ENCODE measurements around the gene RANBP10.

The RANBP10 gene

GRCh38 chr16:67822511-67822910, 16.2 kb upstream of the RANBP10 start:
- peaks cover 12% of the 10 kb centered on the region for H3K36me3 ChIP-seq (ENCODE audit: control insufficient read depth, low read depth, low read length)
- H3K27me3 ChIP-seq (ENCODE audit: control insufficient read depth, insufficient read depth, low read length), result no peaks in the 10 kb centered on the region
- no peak overlapping the region for H3K27ac ChIP-seq (ENCODE audit: low read length)
- H3K4me3 ChIP-seq (ENCODE audit: low read length), result no peak overlapping the region
- H3K9me3 ChIP-seq (ENCODE audit: control insufficient read depth, low read depth, low read length), result no peaks in the 10 kb centered on the region
- H3K9ac ChIP-seq (ENCODE audit: low read length), result no peak overlapping the region
- H3K4me1 ChIP-seq (ENCODE audit: control insufficient read depth, low read depth, low read length), result no peaks in the 10 kb centered on the region

DNA sequence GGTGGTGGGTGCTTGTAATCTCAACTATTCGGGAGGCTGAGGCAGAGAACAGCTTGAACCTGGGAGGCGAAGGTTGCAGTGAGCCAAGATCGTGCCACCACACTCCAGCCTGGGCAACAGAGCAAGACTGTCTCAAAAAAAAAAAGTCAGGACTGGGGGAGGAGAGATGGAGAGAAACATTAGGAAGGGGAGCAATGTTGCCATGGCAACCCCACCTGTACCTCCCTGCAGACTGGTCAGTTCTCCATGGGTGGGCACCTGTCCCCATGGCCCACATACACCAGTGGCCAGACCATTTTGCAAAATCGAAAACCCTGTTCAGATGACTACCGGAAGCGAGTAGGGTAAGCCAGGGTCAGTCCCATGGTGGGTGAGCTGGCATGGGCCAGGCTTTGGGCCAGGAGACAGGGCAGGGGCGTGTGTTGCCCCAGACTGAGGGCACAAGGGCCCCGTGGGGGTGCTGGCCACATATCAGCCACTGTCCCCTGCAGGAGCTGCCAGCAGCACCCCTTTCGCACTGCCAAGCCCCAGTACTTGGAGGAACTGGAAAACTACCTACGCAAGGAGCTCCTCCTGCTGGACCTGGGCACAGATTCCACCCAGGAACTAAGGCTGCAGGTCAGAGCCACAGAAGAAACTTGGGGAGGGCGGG, 14.4 kb upstream of the RANBP10 start:
- no peak overlapping the region for H3K9ac ChIP-seq (ENCODE audit: low read length)
- H3K27ac ChIP-seq (ENCODE audit: low read length), result no peak overlapping the region
- H3K36me3 ChIP-seq (ENCODE audit: control insufficient read depth, low read depth, low read length), result no peaks in the 10 kb centered on the region
- no peak overlapping the region for H3K4me3 ChIP-seq (ENCODE audit: low read length)
- no peaks in the 10 kb centered on the region for H3K9me3 ChIP-seq (ENCODE audit: control insufficient read depth, low read depth, low read length)
- no peaks in the 10 kb centered on the region for H3K27me3 ChIP-seq (ENCODE audit: control insufficient read depth, insufficient read depth, low read length)
- no peaks in the 10 kb centered on the region for H3K4me1 ChIP-seq (ENCODE audit: control insufficient read depth, low read depth, low read length)

DNA sequence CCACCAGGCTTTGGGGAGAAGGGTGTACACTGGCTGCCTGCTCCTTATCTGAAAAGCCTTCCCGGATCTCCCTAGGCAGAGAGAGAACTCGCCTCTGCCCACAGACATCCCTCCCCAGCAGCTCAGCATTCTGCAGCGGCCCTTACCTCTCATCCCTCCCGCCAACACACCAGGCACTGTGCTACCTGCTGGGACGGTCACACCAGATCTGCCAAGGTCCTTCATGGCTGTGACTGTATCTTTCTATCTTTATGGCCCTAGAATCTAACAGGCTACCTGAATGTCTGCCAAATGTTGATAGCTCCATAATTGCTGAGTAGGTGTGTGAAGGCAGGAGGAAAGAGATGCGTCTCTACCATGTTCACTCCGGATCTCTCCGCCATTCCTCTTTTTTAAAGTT, 8.2 kb upstream of the RANBP10 start:
- no peaks in the 10 kb centered on the region for H3K9me3 ChIP-seq (ENCODE audit: control insufficient read depth, low read depth, low read length)
- H3K9ac ChIP-seq (ENCODE audit: low read length), result no peak overlapping the region
- H3K4me1 ChIP-seq (ENCODE audit: control insufficient read depth, low read depth, low read length), result no peaks in the 10 kb centered on the region
- no peak overlapping the region for H3K27ac ChIP-seq (ENCODE audit: low read length)
- H3K27me3 ChIP-seq (ENCODE audit: control insufficient read depth, insufficient read depth, low read length), result no peaks in the 10 kb centered on the region
- no peak overlapping the region for H3K4me3 ChIP-seq (ENCODE audit: low read length)
- no peaks in the 10 kb centered on the region for H3K36me3 ChIP-seq (ENCODE audit: control insufficient read depth, low read depth, low read length)

GRCh38 chr16:67811899-67812298, 5.5 kb upstream of the RANBP10 start:
- Histone ChIP-seq H3K4me1 (ENCODE audit: control insufficient read depth, low read depth, low read length) (no peaks in the 10 kb centered on the region), H3K36me3 (ENCODE audit: control insufficient read depth, low read depth, low read length) (no peaks in the 10 kb centered on the region), H3K27ac (ENCODE audit: low read length) (no peak overlapping the region), H3K9ac (ENCODE audit: low read length) (no peak overlapping the region), H3K4me3 (ENCODE audit: low read length) (no peak overlapping the region), H3K9me3 (ENCODE audit: control insufficient read depth, low read depth, low read length) (no peaks in the 10 kb centered on the region), H3K27me3 (ENCODE audit: control insufficient read depth, insufficient read depth, low read length) (no peaks in the 10 kb centered on the region)

DNA sequence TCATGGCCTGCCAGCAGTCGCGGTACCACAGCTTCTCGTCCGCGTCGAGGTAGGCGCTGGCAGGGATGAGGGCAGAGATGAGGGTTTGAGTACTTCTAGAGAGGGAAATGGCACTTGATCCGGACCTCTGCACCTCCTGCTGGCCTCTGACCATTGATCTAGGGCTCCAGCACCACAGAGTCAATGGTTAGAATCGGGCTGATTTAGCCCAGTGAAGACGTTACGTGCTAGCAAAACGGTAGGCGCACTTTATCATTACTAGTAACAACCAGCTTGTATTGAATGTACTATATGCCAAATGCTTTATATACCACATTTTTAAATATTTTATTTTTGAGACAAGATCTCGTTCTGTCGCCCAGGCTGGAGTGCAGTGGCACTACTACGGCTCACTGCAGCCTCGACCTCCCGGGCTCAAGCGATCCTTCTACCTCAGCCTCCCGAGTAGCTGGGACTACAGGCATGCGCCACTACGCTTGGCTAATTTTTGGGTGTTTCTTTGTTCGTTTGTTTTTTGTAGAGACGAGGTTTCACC, 855 bp upstream of the RANBP10 start:
- peak overlapping the region; percentile 5 for H3K27ac ChIP-seq (ENCODE audit: low read length)
- H3K4me1 ChIP-seq (ENCODE audit: control insufficient read depth, low read depth, low read length), result no peaks in the 10 kb centered on the region
- H3K27me3 ChIP-seq (ENCODE audit: control insufficient read depth, insufficient read depth, low read length), result no peaks in the 10 kb centered on the region
- H3K4me3 ChIP-seq (ENCODE audit: low read length), result peak overlapping the region; percentile 97
- peaks cover 4% of the 10 kb centered on the region for H3K36me3 ChIP-seq (ENCODE audit: control insufficient read depth, low read depth, low read length)
- peak overlapping the region; percentile 69 for H3K9ac ChIP-seq (ENCODE audit: low read length)
- no peaks in the 10 kb centered on the region for H3K9me3 ChIP-seq (ENCODE audit: control insufficient read depth, low read depth, low read length)

DNA sequence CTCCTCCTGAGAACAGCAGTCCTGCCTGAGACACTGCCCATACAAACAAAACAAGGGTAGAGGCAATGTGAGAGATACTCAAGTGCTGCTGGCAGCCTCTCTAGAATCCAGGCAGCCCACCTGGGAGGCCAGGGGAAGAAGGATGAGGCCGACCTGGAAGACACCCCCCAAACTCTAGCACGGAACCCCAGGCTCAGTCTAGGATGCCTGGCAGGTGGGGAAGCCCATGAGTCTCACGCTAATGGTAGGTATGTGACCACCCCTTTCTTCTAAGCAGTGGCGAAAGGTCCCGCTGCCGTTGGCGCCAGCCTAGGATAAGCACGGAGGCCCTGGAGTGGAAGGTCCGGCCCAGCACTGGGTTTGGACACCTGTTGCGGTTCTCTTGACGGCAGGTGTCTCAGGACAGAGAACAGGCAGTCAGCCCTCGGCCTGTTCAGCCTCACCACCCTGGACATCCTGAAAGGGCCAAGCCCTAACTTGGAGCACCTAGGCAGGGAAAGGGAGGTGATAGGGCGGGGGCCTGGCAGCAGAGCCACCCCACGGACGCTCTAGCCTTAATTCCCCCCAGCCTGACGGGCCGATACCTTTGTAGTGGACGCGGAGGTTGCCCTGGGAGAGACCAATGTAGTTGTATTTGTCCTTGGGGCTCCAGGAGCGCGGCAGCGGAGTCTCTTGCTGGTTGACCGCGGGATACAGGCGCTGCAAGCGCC, 487 bp downstream of the RANBP10 start:
- peaks cover 9% of the 10 kb centered on the region for H3K36me3 ChIP-seq (ENCODE audit: control insufficient read depth, low read depth, low read length)
- no peaks in the 10 kb centered on the region for H3K27me3 ChIP-seq (ENCODE audit: control insufficient read depth, insufficient read depth, low read length)
- H3K4me3 ChIP-seq (ENCODE audit: low read length), result peak overlapping the region; percentile 97
- H3K27ac ChIP-seq (ENCODE audit: low read length), result peak overlapping the region; percentile 64
- H3K9ac ChIP-seq (ENCODE audit: low read length), result peak overlapping the region; percentile 92
- no peaks in the 10 kb centered on the region for H3K4me1 ChIP-seq (ENCODE audit: control insufficient read depth, low read depth, low read length)
- no peaks in the 10 kb centered on the region for H3K9me3 ChIP-seq (ENCODE audit: control insufficient read depth, low read depth, low read length)

- Histone ChIP-seq H3K9me3 (ENCODE audit: control insufficient read depth, low read depth, low read length) (no peaks in the 10 kb centered on the region), H3K27ac (ENCODE audit: low read length) (no peak overlapping the region)
Observed at GRCh38 chr16:67804853-67805542, 1.4 kb downstream of the RANBP10 start.

DNA sequence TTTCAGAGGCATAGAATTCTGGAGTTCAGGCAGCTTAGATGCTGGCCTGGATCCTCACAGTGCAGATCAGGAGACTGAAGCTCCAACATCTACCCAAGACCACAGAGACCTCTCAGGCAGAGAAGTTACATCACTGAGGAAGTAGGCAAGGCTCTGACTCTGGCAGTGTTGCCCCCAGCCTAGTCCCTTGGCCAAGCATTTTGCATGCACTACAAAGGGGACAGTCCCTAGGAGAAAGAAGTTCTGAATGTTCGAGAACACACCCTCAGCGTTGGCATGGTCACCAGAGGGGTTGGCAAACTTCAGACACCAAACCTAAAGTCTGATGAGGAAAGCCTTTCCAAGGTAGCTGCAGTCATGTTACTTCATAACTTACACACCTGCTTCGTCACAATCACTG, 2.5 kb downstream of the RANBP10 start:
- H3K9ac ChIP-seq (ENCODE audit: low read length), result no peak overlapping the region
- peaks cover 11% of the 10 kb centered on the region for H3K36me3 ChIP-seq (ENCODE audit: control insufficient read depth, low read depth, low read length)
- no peaks in the 10 kb centered on the region for H3K9me3 ChIP-seq (ENCODE audit: control insufficient read depth, low read depth, low read length)
- H3K27ac ChIP-seq (ENCODE audit: low read length), result no peak overlapping the region
- H3K4me1 ChIP-seq (ENCODE audit: control insufficient read depth, low read depth, low read length), result no peaks in the 10 kb centered on the region
- no peak overlapping the region for H3K4me3 ChIP-seq (ENCODE audit: low read length)
- H3K27me3 ChIP-seq (ENCODE audit: control insufficient read depth, insufficient read depth, low read length), result no peaks in the 10 kb centered on the region

More at GRCh38 chr16:67804853-67805542, 1.4 kb downstream of the RANBP10 start:
- Histone ChIP-seq H3K4me3 (ENCODE audit: low read length) (peak overlapping the region; percentile 97), H3K27me3 (ENCODE audit: control insufficient read depth, insufficient read depth, low read length) (no peaks in the 10 kb centered on the region), H3K4me1 (ENCODE audit: control insufficient read depth, low read depth, low read length) (no peaks in the 10 kb centered on the region), H3K9ac (ENCODE audit: low read length) (no peak overlapping the region), H3K36me3 (ENCODE audit: control insufficient read depth, low read depth, low read length) (peaks cover 11% of the 10 kb centered on the region)

DNA sequence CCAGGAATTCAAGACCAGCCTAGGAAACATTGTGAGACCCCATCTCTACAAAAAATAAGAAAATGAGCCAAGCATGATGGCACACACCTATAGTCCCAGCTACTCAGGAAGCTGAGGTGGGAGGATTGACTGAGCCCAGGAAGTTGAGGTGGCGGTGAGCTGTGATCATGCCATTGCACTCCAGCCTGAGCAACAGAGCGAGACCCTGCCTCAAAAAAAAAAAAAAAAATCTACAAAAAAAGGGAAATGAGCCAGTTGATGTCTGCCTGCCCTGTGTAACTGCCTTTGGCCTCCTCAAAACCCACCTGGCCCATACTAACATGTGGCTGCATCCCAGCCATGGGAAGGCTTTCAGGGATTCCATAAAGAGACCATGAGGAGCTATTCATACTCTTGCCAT, 4.5 kb downstream of the RANBP10 start:
- Histone ChIP-seq H3K27ac (ENCODE audit: low read length) (no peak overlapping the region), H3K4me1 (ENCODE audit: control insufficient read depth, low read depth, low read length) (no peaks in the 10 kb centered on the region), H3K4me3 (ENCODE audit: low read length) (no peak overlapping the region), H3K27me3 (ENCODE audit: control insufficient read depth, insufficient read depth, low read length) (no peaks in the 10 kb centered on the region), H3K36me3 (ENCODE audit: control insufficient read depth, low read depth, low read length) (peaks cover 11% of the 10 kb centered on the region), H3K9me3 (ENCODE audit: control insufficient read depth, low read depth, low read length) (no peaks in the 10 kb centered on the region), H3K9ac (ENCODE audit: low read length) (no peak overlapping the region)

DNA sequence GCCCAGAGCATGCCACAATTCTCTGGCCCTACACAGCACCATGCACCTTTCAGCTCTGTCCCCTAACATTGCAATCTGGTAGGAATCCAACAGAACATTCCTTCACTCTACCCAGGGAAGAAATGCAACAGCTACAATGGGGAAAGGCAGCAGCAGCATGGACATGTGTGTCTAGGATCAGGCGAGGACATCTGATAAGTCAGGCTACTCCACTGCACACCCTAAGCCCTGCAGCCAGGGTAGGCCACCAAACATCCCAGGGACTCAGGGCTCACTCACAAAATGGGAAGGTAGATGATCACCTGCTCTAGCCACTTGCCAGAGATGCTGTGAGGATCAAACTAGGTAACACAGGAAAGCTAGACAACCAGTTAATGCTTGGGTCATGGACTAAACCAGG, 5.1 kb downstream of the RANBP10 start:
- Histone ChIP-seq H3K27me3 (ENCODE audit: control insufficient read depth, insufficient read depth, low read length) (no peaks in the 10 kb centered on the region), H3K4me3 (ENCODE audit: low read length) (no peak overlapping the region), H3K9ac (ENCODE audit: low read length) (no peak overlapping the region), H3K27ac (ENCODE audit: low read length) (no peak overlapping the region), H3K9me3 (ENCODE audit: control insufficient read depth, low read depth, low read length) (no peaks in the 10 kb centered on the region), H3K36me3 (ENCODE audit: control insufficient read depth, low read depth, low read length) (peaks cover 11% of the 10 kb centered on the region), H3K4me1 (ENCODE audit: control insufficient read depth, low read depth, low read length) (no peaks in the 10 kb centered on the region)

- Histone ChIP-seq H3K27ac (ENCODE audit: low read length) (no peak overlapping the region), H3K9ac (ENCODE audit: low read length) (no peak overlapping the region), H3K36me3 (ENCODE audit: control insufficient read depth, low read depth, low read length) (peaks cover 11% of the 10 kb centered on the region), H3K4me1 (ENCODE audit: control insufficient read depth, low read depth, low read length) (no peaks in the 10 kb centered on the region), H3K4me3 (ENCODE audit: low read length) (no peak overlapping the region), H3K9me3 (ENCODE audit: control insufficient read depth, low read depth, low read length) (no peaks in the 10 kb centered on the region), H3K27me3 (ENCODE audit: control insufficient read depth, insufficient read depth, low read length) (no peaks in the 10 kb centered on the region)
Observed at GRCh38 chr16:67800338-67800926, 5.9 kb downstream of the RANBP10 start.

All from iPS-18a (cell line).